ENCODE results near the gene MEST. TPM values are rescaled to one million over a fixed set of nuclear protein-coding genes. Genes with fewer than 3 reads are reported as not detected.

MEST gene
- total RNA-seq, 4 donors from 2014 or later, result 2.5 to 4.7 (median 3.7) TPM

- H3K36me3 ChIP-seq, result no peaks in the 10 kb centered on the region
- no peaks in the 10 kb centered on the region for H3K4me1 ChIP-seq
- 64 to 84% methylated on average over 7 to 9 of the region's 9 CpGs for WGBS, 2 donors (ENCODE audit: low coverage in 1 of 2)
- TF ChIP-seq POLR2A (IDR thresholded peaks at IDR 0.05) (no peak), POLR2AphosphoS5 (IDR thresholded peaks at IDR 0.05) (no peak)
- H3K27ac ChIP-seq, result no peak overlapping the region
- no peak for ATAC-seq
- peaks cover 0 to 21% (median 0%) of the 10 kb centered on the region in 3 donors for H3K9me3 ChIP-seq
- H3K4me3 ChIP-seq, result no peak overlapping the region
- peaks cover 3% of the 10 kb centered on the region for H3K27me3 ChIP-seq
Observed at GRCh38 chr7:130476297-130477150, 15.4 kb upstream of the MEST start.

GRCh38 chr7:130478991-130479390 is 12.9 kb upstream of the MEST start:
- 65 to 70% methylated on average over 3 of the region's 3 CpGs for WGBS, 2 donors (ENCODE audit: low coverage in 1 of 2)
- no peak overlapping the region for H3K4me3 ChIP-seq
- H3K36me3 ChIP-seq, result no peaks in the 10 kb centered on the region
- peaks cover 21% of the 10 kb centered on the region for H3K27me3 ChIP-seq
- peaks cover 0 to 21% (median 0%) of the 10 kb centered on the region in 3 donors for H3K9me3 ChIP-seq
- H3K4me1 ChIP-seq, result no peaks in the 10 kb centered on the region
- no peak for TF ChIP-seq POLR2A (IDR thresholded peaks at IDR 0.05)
- no peak for TF ChIP-seq POLR2AphosphoS5 (IDR thresholded peaks at IDR 0.05)
- no peak for TF ChIP-seq EP300 (IDR thresholded peaks at IDR 0.05)
- no peak for TF ChIP-seq CTCF (IDR thresholded peaks at IDR 0.05)
- H3K27ac ChIP-seq, result no peak overlapping the region
- ATAC-seq, result no peak

- whole genome bisulfite sequencing, 2 donors (ENCODE audit: low coverage in 1 of 2), result 88 to 100% methylated on average over 1 of the region's 1 CpG
- no peak for TF ChIP-seq EP300 (IDR thresholded peaks at IDR 0.05)
- TF ChIP-seq POLR2AphosphoS5 (IDR thresholded peaks at IDR 0.05), result no peak
- no peak for TF ChIP-seq POLR2A (IDR thresholded peaks at IDR 0.05)
- no peak for TF ChIP-seq CTCF (IDR thresholded peaks at IDR 0.05)
- no peaks in the 10 kb centered on the region for H3K4me1 ChIP-seq
- no peak overlapping the region for H3K4me3 ChIP-seq
- H3K27me3 ChIP-seq, result peaks cover 27% of the 10 kb centered on the region
- no peak overlapping the region for H3K27ac ChIP-seq
- H3K36me3 ChIP-seq, result no peaks in the 10 kb centered on the region
- H3K9me3 ChIP-seq, result peaks cover 0 to 21% (median 0%) of the 10 kb centered on the region in 3 donors
- no peak for ATAC-seq
Observed at GRCh38 chr7:130479716-130480400, 12.0 kb upstream of the MEST start.

GRCh38 chr7:130481898-130482297 is 10.0 kb upstream of the MEST start:
- TF ChIP-seq POLR2A (IDR thresholded peaks at IDR 0.05), result no peak
- TF ChIP-seq CTCF (IDR thresholded peaks at IDR 0.05), result no peak
- no peak for TF ChIP-seq EP300 (IDR thresholded peaks at IDR 0.05)
- TF ChIP-seq POLR2AphosphoS5 (IDR thresholded peaks at IDR 0.05), result no peak
- no peaks in the 10 kb centered on the region for H3K36me3 ChIP-seq
- 40 to 45% methylated on average over 1 of the region's 1 CpG for WGBS, 2 donors (ENCODE audit: low coverage in 1 of 2)
- no peak overlapping the region for H3K4me3 ChIP-seq
- H3K4me1 ChIP-seq, result peaks cover 0 to 13% (median 0%) of the 10 kb centered on the region in 3 donors
- H3K27ac ChIP-seq, result no peak overlapping the region
- H3K9me3 ChIP-seq, result peaks cover 0 to 21% (median 0%) of the 10 kb centered on the region in 3 donors
- ATAC-seq, result no peak
- H3K27me3 ChIP-seq, result peaks cover 48% of the 10 kb centered on the region

GRCh38 chr7:130483031-130483430 is 8.9 kb upstream of the MEST start:
- WGBS, 2 donors (ENCODE audit: low coverage in 1 of 2), result 95 to 100% methylated on average over 2 to 3 of the region's 3 CpGs
- ATAC-seq, result no peak
- Histone ChIP-seq H3K27ac (no peak overlapping the region), H3K4me3 (no peak overlapping the region), H3K4me1 (peaks cover 0 to 16% (median 0%) of the 10 kb centered on the region in 3 donors), H3K27me3 (peaks cover 56% of the 10 kb centered on the region), H3K36me3 (no peaks in the 10 kb centered on the region), H3K9me3 (peaks cover 0 to 14% (median 0%) of the 10 kb centered on the region in 3 donors)
- TF ChIP-seq POLR2AphosphoS5 (IDR thresholded peaks at IDR 0.05) (no peak), EP300 (IDR thresholded peaks at IDR 0.05) (no peak), CTCF (IDR thresholded peaks at IDR 0.05) (no peak), POLR2A (IDR thresholded peaks at IDR 0.05) (no peak)
